ENCODE results near the gene SCAPER. TPM values are rescaled to one million over a fixed set of nuclear protein-coding genes. Genes with fewer than 3 reads are reported as not detected.
A peak's percentile ranks its signal among the peaks of the same experiment; 100 is the strongest.

The SCAPER gene
- total and polyA plus RNA-seq, 8 donors = 4.9 to 136 (median 18.2) TPM

DNA sequence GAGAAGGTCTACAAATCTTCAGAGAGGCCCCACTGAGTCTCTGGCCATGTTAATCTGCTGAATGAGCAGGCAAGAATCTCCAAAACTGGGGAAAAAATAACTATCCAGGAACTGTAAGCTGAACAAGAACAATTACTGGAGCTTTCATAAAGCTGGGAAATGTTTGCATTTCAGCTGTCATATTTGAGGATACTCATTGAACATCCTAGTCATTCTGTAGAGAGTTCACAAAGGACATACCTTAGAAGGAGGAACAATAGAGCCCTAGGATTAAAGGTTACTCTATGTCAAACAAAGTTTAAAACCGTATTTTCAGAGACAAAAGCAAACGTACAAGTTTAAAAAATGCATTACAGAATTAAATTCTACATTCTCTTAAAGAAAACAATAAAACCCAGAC is 257.5 kb downstream of the SCAPER start:
- no peaks in the 10 kb centered on the region for H3K27me3 ChIP-seq
- peaks cover 0 to 24% (median 13%) of the 10 kb centered on the region in 4 donors for H3K36me3 ChIP-seq
- no peak overlapping the region for H3K27ac ChIP-seq
- H3K4me1 ChIP-seq = no peaks in the 10 kb centered on the region
- 76 to 88% (median 84%) methylated on average over 2 of the region's 2 CpGs for WGBS, 5 donors
- H3K9me3 ChIP-seq = no peaks in the 10 kb centered on the region
- intact Hi-C loops (cut with DNase I; ENCODE audit: low total_unique reads) = no loop called here
- H3K4me3 ChIP-seq = no peak overlapping the region
- no peak for DNase-seq
- TF ChIP-seq CTCF (IDR thresholded peaks at IDR 0.05) = no peak

GRCh38 chr15:76644646-76645045 is 260.5 kb downstream of the SCAPER start:
- Histone ChIP-seq H3K27me3 (no peaks in the 10 kb centered on the region), H3K36me3 (peaks cover 0 to 24% (median 13%) of the 10 kb centered on the region in 4 donors), H3K27ac (no peak overlapping the region), H3K4me3 (no peak overlapping the region), H3K4me1 (no peaks in the 10 kb centered on the region), H3K9me3 (no peaks in the 10 kb centered on the region)
- no peak for DNase-seq
- intact Hi-C loops (cut with DNase I; ENCODE audit: low total_unique reads) = no loop called here
- WGBS, 5 donors = 96 to 100% (median 98%) methylated on average over 1 of the region's 1 CpG
- TF ChIP-seq EP300 (IDR thresholded peaks at IDR 0.05) (no peak), POLR2AphosphoS5 (IDR thresholded peaks at IDR 0.05) (no peak), POLR2A (IDR thresholded peaks at IDR 0.05) (no peak), CTCF (IDR thresholded peaks at IDR 0.05) (no peak)

- Histone ChIP-seq H3K27me3 (no peaks in the 10 kb centered on the region), H3K4me3 (no peak overlapping the region), H3K9me3 (no peaks in the 10 kb centered on the region), H3K36me3 (peaks cover 0 to 15% (median 10%) of the 10 kb centered on the region in 4 donors), H3K4me1 (no peaks in the 10 kb centered on the region), H3K27ac (no peak overlapping the region)
- TF ChIP-seq POLR2AphosphoS5 (IDR thresholded peaks at IDR 0.05) (no peak), EP300 (IDR thresholded peaks at IDR 0.05) (no peak), CTCF (IDR thresholded peaks at IDR 0.05) (peak in 1 of 7 experiments; percentile 20), POLR2A (IDR thresholded peaks at IDR 0.05) (no peak)
- intact Hi-C loops (cut with DNase I; ENCODE audit: low total_unique reads) = no loop called here
- no peak for DNase-seq
Measured at GRCh38 chr15:76642671-76643070, 262.5 kb downstream of the SCAPER start.

DNA sequence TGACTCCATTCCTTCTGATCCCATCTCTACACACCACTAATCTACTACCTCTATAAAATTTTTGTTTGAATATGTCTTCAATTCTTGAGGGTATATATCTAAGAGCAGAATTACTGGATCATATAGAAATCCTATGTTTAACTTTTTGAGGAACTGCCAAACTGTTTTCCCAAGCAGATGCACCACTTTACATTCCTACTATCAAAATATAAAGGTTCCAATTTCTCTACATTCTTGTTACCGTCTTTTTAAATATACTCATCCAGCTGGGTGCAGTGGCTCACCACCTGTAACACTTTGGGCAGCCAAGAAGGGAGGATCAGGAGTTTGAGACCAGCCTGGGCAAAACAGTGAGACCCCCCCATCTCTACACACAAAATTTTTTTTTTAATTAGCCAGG is 268.0 kb downstream of the SCAPER start:
- no peak overlapping the region for H3K4me3 ChIP-seq
- DNase-seq = no peak
- peaks cover 0 to 8% (median 4%) of the 10 kb centered on the region in 4 donors for H3K9me3 ChIP-seq
- H3K4me1 ChIP-seq = no peaks in the 10 kb centered on the region
- peaks cover 0 to 13% (median 0%) of the 10 kb centered on the region in 4 donors for H3K36me3 ChIP-seq
- TF ChIP-seq POLR2A (IDR thresholded peaks at IDR 0.05) (no peak), CTCF (IDR thresholded peaks at IDR 0.05) (no peak), POLR2AphosphoS5 (IDR thresholded peaks at IDR 0.05) (no peak)
- no peaks in the 10 kb centered on the region for H3K27me3 ChIP-seq
- intact Hi-C loops (cut with DNase I; ENCODE audit: low total_unique reads) = no loop called here
- H3K27ac ChIP-seq = no peak overlapping the region
- 87 to 100% (median 93%) methylated on average over 1 of the region's 1 CpG for WGBS, 5 donors
